ENCODE data around the gene TMEM17.

Gene TMEM17

DNA sequence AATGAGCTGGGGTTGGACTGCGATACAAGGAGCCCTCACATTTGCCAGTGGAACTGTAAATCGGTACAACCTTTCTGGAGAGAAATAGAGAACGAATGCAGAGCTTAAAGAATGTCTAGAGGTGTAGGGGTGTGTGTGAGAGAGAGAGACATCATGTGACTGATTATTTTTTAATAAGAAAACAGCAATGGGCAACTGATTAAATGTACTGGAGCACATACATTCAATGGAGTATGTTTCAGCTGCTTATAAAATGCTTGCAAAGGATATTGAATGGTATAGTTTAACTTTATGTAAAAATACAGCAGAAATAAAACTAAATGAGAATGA lies 391 bp upstream of the TMEM17 start:
- DNase-seq = no peak

DNA sequence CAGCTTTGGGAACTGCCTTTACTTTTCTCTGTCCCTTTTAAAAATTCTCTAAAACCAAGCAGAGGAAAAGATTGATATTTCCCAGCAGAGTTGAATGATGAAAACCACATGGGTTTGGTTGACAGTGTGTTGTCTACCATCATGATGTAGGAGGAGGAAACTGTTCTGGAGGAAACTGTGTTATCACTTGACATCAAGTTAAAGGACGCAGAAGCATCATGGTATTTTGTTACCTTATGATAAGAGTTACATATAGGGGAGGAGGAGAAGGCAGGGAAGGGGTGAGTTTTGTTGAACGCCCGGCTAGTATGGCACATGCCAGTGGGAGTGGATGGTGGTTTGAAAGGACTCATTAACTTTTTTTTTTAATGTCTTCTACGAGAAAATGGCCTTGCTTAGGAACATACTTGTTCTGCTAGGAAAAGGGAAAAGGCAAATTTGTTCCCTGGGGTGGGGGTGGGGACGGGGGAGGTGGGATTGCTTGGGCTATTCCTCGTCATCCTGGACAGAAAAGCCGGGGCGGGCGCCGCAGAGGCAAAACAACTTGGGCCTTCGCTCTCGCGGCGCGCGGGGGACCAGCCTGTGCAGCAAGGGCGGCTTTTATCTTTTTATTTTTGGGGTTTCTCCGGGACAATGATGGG lies 766 bp downstream of the TMEM17 start:
- DNase-seq = no peak

DNA sequence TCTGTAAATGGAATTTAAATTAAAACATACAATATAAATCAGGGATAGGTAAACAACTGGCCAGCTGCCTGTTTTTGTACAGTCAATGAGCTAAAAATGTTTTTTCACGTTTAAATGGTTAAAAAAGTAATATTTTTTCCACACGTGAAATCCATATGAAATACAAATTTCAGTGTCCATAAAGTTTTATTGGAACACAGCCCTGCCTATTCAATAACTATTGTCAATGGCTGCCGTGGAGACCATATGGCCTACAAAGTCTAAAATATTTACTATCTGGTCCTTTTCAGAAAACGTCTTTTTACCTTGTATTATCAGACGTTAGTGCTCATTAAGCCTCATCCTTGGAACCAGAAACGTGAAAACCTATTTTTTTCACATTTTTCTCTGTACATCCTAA lies 1.3 kb downstream of the TMEM17 start:
- DNase-seq = no peak

DNA sequence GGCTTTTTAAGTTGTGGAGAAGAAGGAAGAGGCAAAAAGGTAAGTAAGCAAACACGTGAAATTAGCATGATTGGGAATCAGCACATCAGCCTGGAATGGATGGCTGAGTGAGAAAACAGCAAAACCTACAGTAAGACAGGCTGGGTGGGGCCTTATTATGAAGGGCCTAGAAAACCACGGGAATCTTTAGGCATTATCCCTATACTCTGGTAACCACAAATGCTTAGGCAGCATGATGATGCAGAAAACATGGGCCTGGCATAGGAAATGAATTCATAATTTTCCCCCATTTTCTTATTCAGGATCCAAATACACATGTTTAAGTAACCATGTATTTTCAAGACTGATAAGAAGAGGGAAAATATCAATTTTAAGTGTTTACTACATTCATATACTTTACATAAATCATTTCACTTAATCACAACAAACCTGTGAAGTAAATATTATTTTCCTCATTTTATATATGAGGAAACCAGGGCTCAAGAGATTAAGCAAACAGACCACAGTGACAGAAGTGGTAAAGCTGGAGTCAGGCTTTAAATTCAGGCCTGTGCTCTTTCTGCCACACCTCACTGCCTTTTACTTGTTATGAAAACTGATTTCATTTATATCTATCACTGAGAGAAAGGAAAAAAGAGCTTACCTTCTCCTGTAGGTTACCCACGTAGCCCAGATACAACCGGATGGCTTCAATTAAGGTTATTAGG lies 4.0 kb downstream of the TMEM17 start:
- DNase-seq = no peak

DNA sequence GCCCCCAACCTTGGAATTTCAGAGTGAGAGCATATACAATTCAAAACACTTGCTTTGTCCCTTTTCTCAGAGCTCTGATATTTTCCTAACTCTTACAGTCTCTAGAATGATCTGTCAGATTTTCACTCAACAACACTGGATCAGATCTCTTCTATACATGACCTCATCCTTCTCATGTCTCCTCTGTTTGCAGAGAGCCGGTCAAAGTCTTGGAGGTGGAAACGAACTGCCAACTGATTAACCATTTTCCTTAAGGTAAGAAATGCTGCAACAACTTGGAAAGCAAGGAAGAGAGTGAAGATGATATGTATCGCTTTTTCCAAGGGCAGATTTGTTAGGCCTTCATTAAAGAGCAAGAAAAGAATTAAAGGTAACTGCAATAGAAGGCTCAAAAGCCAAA lies 4.9 kb downstream of the TMEM17 start:
- no peak for DNase-seq

DNA sequence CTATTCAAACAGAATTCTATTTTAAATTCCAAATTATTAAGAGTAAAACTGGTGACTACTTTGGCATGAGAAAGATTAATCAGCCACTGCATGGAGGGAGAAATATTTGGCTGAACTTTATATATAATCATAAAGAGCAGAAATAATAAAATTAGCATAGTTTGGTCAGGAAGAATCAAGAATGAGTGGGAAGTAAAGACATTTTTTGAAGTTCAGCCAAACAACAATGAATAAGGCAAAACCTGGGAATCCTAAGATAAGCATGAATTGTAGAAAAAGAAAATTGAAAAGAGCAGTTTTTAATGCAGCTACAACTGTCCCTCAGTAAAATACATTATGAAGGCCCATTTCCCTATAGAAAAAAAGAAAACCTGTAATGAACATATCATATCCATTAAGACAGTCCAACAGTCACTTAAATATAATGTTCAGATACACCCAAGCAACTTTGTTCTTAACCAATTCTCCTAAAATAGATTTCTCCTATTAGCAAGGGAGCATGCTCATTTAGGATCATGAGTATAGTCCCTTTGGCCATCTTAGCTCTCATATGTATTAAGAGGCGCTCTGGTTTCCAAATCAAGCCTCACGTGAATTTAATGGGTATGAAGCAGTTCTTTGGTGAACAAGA lies 6.5 kb downstream of the TMEM17 start:
- DNase-seq = no peak

DNA sequence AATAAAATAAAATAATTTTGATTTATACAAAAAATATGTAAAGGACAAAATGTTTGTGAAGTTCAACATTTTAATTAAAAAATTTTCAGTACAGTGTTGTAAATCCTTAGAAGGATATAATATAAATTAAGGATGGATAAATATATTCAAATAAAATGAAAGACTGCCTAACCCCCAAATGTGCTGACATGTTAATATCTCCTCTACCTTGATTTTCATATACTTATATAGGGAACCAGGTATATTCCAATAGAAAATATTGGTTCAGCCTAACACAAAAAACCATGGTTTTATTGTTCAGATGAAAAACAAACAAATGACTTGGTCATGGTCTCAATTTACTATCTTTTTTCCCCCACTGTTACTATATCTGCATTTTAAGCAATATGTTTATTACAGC lies 7.3 kb downstream of the TMEM17 start:
- no peak for DNase-seq

DNA sequence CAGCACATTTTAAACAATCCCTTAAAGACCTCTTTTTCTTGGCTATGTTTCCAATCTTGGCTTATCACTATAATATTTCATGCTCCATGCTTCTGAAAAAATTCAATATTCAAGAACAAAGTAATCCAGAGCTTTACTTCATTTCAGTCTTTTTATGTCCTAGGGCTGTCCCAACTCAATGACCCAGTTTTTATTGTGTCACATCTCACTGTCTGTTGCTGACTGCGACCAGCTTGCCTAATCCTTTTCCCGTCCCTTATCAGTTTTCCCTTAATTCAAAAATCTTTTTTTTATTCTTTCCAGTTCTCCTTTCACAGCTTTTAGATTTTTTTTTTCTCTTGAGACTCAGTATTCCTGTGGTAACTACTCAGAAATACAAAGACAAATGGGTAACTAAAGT lies 10.2 kb downstream of the TMEM17 start:
- no peak for DNase-seq

DNA sequence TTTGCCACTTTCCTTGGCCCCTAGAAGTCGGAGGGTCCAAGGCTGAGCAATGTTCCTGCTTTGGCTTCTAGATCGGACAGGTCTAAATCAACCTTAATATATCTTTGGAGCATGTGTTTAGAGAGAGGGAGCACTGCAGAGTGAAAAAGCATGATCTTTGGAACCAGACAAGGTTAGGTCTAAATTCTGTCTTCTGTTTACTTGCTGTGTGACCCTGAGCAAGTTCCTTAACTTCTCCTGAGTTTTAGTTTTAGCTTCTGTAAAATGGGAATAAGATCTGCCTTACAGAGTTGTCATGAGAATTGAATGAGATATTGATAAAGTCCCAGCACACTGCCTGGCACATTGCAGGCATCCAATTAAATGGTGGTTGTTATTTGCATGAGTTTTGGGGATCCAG lies 13.9 kb downstream of the TMEM17 start:
- DNase-seq = no peak

DNA sequence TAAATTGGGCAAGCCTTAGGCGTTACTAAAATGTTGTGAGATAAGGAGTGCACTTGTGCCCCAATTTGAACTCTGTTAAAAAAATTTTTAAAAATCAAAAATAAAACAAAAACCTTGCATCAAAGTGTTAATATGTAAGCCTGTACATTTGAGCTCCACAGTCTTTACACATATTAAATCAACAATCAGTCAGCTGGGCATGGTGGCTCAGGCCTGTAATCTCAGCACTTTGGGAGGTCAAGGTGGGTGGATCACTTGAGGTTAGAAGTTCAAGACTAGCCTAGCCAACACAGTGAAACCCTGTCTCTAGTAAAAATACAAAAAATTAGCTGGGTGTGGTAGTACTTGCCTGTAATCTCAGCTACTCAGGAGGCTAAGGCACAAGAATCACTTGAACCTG lies 16.3 kb downstream of the TMEM17 start:
- no peak for DNase-seq

DNA sequence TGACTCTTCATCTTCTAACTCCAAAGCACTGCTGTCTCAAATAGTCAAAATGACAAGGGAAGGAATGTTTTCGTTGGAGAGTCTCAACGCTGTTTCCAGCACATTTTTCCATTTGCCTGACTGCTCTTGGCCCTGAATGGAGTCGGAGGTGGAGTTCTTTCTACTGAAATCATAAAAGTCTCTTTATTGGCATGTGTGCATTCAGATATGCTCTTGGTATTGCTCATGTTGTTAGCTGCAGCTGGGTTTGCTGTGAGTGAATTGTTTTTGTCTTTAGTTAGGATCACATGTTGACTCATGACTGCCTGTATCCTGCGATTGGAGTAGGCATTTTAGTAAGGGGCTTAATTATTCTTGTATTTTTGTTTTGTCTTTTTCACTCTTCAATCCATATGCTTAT lies 16.8 kb downstream of the TMEM17 start:
- DNase-seq = no peak

DNA sequence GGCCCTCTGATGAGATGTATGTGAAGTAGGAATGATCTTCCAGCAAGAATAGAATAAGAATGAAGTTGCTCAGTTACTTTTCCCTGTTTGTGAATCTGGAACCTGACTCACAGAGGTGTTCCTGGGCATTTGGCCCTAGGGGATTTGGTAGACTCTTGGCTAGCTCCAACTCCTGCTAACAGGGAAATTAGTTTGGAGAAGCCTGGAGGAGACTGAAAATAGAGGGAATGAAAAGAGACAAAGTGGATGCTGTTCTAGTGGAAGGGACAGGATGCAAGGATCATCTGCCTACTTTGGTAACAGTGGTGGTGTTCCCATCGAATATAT lies 19.6 kb downstream of the TMEM17 start:
- no peak for DNase-seq

DNA sequence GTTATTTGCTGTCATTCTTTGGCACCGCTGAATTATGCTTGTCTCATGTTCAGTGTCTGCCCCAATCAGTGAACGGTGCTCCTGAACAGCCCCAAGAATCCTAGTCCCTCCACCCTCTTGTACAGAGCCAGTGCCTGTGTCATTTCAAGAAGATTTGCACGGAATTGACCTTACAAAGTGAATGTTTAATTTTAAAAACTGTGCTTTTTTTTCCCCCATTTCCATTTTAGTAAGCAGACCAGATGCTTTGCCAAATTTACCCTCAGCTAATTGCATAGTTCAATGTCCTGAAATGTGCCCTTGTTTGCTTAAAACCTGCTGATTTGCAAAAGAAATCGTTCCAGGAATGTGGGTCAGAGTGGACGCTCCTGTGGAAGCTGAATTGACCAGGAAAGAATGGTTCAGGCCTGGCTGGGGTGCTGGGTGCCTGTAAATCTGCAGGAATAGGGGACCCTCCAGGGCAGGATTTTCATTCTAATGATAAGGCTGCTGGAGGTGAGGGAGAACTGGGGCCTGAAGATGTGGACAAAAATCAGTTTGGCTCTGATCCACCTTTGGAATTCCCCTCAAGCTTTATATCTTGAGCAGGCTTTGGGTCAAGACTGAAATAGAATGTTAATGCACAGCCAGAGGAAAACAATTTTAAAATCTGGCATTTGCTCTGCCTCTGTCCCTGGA lies 20.1 kb downstream of the TMEM17 start:
- no peak for DNase-seq

DNA sequence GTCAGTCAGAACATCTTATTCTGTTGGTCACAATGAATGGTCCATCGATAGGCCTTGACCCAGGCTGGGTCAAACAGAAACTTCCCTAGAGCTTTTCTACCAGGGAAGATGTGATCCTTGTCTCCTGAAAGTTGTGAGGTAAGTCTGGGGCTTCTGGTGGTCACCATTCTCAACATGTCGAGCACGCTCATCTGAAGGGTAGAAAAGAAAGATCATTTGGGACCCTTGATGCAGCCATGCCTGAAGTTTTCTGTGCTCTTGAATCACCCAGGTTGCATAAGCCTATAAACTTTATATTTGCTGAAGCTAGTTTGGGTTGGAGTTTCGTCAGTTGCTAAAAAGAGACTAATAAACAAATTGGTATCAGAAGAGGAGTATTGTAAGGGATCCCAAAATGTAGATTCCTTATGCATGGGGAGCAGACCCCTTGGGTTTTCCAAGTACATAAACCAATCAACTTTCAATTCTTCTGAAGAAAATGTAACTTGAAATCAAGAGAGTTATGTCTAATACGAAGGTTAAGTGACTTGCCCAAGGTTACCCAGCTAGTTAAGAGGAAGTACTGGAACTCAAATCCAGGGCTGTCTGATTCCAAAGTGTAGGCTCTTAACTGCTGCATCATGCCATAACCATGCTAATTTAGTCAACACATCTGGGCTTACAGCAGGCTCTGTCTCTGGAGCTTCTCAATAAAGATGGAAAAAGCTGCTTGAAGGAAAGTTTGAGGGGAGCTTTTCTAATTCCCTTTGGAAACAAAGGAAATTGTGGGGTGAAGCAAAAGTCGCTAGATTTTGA lies 23.2 kb downstream of the TMEM17 start:
- DNase-seq = no peak

DNA sequence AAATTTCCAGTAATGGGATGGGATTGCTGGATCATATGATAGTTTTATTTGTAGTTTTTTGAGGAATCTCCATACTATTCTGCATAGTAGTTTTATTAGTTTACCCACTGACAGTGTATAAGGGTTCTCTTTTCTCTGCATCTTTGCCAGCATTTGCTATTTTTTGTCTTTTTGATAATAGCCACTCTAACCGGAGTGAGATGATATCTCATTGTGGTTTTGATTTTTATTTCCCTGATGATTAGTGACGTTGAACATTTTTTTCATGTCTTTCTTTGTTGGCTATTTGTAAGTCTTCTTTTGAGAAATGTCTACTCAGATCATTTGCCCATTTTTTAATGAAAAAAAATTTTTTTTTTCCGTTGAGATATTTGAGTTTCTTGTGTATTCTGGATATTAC lies 26.1 kb downstream of the TMEM17 start:
- no peak for DNase-seq

DNA sequence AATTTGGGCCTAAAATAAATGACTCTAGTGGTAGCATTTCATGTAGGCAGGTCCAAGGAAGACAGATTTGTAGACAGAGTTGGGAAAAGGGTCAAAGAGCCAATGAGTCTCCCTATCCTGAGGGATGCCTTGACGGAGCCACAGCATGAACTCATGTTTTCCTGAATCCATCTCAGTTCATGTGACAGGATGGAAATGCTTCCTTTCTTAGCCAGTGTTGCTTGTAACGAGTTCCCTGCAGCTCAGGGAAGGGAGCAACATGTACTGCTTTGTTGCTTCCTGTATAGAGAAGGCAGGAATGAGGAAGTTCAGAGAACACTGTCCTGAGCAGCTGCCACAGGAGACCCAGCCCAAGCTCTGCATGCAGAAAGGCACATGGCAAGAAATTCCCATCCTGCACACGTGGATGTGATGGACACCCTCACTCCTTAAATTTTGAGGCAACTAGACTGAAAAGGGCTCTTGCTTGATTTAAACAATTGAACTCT lies 27.9 kb downstream of the TMEM17 start:
- no peak for DNase-seq

DNA sequence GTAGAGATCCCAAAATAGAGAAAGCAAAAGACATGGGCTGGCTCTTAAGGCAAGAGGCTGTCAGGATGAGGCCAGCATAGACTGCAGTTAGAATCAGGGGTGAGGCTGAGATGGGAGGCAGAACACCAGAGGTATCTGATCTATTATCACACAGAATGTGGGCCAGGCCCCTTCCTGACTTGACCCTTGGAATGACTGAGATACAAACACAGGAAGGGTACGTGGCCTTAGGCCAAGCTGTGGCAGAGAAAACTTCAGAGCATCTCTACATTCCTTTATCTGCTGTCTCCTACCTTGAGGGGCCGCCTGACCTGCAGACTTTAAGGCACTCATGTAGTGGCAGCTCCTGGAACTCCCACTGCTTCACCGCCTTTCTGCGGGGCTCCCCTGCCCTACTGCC lies 28.4 kb downstream of the TMEM17 start:
- DNase-seq = no peak

DNA sequence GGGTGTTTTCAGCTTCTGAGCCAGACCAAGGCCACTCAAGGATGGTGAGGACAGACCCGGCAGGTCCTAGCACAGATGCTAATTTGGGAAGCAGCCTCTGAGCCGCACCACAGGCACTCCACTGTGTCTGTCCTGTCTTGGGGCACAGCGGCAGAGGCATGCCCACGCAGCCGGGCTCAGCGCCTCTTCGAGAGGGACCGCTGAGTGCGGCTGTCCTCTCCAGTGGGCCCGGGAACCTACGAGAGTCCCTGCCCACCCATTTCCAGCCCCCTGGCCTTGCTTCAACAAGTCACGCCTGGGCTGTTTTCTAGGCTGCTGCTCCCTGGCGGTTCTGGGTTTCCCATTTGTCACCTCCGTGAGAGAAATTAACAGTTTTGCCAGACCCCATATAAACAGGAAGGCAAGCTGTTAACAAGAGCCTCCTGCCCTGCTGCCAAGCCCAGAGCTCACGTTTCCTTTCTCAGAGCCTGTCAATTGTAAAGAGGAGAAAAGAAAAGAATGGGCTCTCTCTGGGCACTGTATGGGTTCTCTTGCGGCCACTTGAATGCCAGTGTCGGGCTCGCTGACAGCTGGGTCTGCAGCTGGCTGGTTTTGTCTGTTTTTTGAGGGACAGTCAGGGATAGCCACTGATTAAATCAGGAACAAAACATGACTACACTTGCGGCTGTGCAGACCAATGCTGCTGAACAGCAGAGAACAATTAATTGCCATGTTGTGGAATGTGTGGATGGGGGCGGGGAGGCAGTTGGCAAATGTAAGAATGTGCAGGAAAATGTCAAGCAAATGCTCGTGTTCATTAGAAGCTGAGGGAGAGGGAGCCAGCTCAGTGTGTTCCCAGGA lies 30.6 kb downstream of the TMEM17 start:
- no peak for DNase-seq

DNA sequence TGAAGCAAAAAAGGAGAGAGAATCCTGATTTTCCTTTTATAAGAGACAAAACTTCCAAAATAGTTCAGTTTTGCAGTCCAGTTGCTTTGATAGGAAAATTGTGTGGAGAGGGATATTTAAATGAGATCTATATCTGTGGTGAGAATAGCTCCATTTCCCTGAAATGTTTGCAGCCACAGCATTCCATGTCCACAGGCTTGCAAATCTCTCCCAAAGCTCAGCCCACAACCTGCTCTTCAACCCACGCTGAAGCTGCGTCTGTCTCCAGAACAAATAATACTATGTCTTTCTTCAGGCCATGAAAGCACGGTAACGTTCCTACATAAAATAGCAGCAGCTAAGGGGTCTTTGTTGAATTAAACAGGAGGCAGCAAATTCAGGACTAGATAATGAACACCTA lies 31.8 kb downstream of the TMEM17 start:
- no peak for DNase-seq

DNA sequence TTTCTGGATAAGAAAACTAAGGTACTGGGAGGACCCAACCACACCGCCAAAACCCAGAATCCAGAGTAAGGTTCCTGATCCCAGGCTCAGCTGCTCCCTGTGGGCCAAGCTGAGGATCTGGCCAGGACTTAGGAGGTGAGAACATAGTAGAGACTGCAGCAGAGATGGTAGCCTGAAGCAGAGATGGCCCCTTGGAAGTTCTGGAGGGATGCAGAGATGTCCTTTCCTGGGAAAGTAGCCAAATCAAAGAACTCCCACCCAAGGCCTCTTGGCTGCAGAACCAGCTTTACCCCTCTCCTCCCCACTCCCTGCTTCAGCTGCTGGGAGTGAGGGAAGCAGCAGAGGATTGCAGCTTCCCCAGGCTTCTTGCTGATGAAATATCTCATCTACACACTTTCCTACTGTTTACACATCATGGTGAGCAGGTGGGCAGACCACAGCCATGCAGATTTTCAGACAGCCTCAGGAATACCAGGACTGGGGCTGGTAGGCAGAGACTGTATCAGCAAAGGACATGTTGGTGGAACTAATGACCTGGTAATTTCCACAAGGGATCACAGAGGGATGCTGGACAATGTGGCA lies 32.7 kb downstream of the TMEM17 start:
- DNase-seq = no peak

DNA sequence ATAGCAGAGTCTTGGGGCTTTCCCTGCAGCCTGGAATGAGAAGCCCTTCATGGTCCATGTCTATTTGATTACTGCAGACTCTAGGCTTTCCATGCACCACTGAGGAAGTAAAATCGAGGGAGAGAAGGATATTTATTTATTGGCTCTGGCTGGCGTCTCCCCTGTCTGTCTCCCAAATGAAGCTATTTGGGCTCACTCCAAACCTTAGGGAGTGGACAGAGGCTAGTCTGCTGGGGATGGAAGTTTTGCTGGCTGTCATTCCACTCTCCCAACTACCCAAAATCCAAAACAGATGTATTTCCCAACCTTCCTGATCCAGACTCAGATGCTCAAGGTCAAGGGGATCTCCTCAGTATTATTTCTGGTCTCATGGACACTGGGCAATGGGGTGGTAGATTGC lies 33.7 kb downstream of the TMEM17 start:
- DNase-seq = no peak

DNA sequence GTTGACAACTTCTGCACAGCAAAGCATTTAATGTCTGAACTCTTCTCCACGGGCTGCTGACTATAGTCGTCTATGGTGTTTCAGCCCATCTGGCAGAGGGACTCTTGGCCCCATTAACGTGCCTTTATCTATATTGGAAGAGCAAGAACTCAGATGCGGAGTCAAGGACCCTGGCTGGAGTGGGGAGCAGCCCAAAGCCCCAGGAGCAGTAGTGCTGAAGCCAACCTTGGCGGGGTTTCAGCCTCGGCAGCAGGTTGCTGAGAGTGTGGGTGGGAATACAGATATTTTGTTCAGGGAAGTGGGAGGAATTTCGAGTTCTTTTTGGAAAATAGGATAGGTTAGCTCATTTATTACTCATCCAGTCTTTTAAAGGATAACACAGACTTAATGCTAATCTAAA lies 34.2 kb downstream of the TMEM17 start:
- DNase-seq = no peak
